ENCODE measurements around the gene RAB27A. TPM values are rescaled to one million over a fixed set of nuclear protein-coding genes. Genes with fewer than 3 reads are reported as not detected.
A peak's percentile ranks its signal among the peaks of the same experiment; 100 is the strongest.

The RAB27A gene
- total and polyA plus RNA-seq, 9 of the 15 experiments (the other 6 are each of a cell fraction or from before 2014, with no cell fraction given): 31.5 to 171 (median 80.4) TPM

- no peak for ATAC-seq
- ChIA-PET POLR2A (interaction anchor here (1.1 to 2.2 kb wide), 5 partner anchors 11 to 244 kb away, joined by 3 to 24 read pairs (median 5); partner anchors contain the start of gene PIERCE2), CTCF (ENCODE audit: low intra/inter-chr PET ratio) (interaction anchor here (1.2 kb wide), 1 partner anchor 97 kb away, joined by 5 read pairs; no protein-coding TSS in a partner anchor)
- WGBS (ENCODE audit: insufficient coverage, low coverage, missing lambda C conversion rate): 0% methylated on average over 9 of the region's 9 CpGs
- H4K20me1 ChIP-seq (replicated peaks; ENCODE audit: control insufficient read depth, insufficient read depth, low read length): peaks cover 30% of the 10 kb centered on the region; the same call in 1 of the 2 replicates
- TF ChIP-seq CHD1 (IDR thresholded peaks at IDR 0.05; ENCODE audit: low read length): peak; percentile 29
- no peak for TF ChIP-seq PHF21A (IDR thresholded peaks at IDR 0.05; ENCODE audit: borderline replicate concordance, low read depth)
- peak; percentile 66; the same call in 1 of the 2 replicates for TF ChIP-seq SPI1 (IDR thresholded peaks at IDR 0.05; ENCODE audit: borderline replicate concordance, low read depth, low read length)
- no peaks in the 10 kb centered on the region for H3K9me1 ChIP-seq (ENCODE audit: control insufficient read depth, insufficient read depth, low read length)
- peak overlapping the region; percentile 90 for H3K4me3 ChIP-seq
- no peaks in the 10 kb centered on the region for H3K27me3 ChIP-seq (ENCODE audit: control insufficient read depth in 2 of 2, insufficient read depth in 2 of 2, low read length in 2 of 2)
- peak overlapping the region; percentile 94 for H3K27ac ChIP-seq (ENCODE audit: extremely low read depth, low read depth, low read length)
- peaks cover 13% of the 10 kb centered on the region for H3K9me3 ChIP-seq (replicated peaks; ENCODE audit: control insufficient read depth, insufficient read depth, low read depth, low read length)
- H3K4me2 ChIP-seq (ENCODE audit: insufficient read depth, low read length): peak overlapping the region; percentile 91
- intact Hi-C loops (cut with micrococcal nuclease): loop anchor here (5.0 kb wide), 2 partner anchors 91 to 241 kb away; partner anchors contain the start of gene RAB27A
- peak overlapping the region; percentile 93 for H2AFZ ChIP-seq (ENCODE audit: low read depth, low read length)
- peak in 1 of 4 experiments; percentile 25 for DNase-seq (ENCODE audit: extremely low read depth in 1 of 4, low spot score in 3 of 4)
- H3K79me2 ChIP-seq (ENCODE audit: control insufficient read depth, insufficient read depth, low read length): peaks cover 60% of the 10 kb centered on the region
- peak overlapping the region; percentile 99 for H3K9ac ChIP-seq (ENCODE audit: insufficient read depth in 1 of 2, low read depth in 2 of 2, low read length in 2 of 2)
- peaks cover 45% of the 10 kb centered on the region for H3K36me3 ChIP-seq (ENCODE audit: control insufficient read depth, insufficient read depth, low read length)
- H3K4me1 ChIP-seq (replicated peaks in 1 of 2; ENCODE audit: control insufficient read depth in 2 of 2, insufficient read depth in 2 of 2, low read length in 2 of 2): peaks cover 3 to 20% of the 10 kb centered on the region in 2 experiments; a peak in 3 of 5 replicates
- no peak for FAIRE-seq
- no TSS peak for BruUV-seq (replicated peaks)
- in situ Hi-C loops (cut with MboI): no loop called here
These were observed 93.6 kb downstream of the RAB27A start for GRCh38 chr15:55195996-55196395.

GRCh38 chr15:55194256-55194655 lies 95.4 kb downstream of the RAB27A start:
- intact Hi-C loops (cut with micrococcal nuclease): no loop called here
- H2AFZ ChIP-seq (ENCODE audit: low read depth, low read length): no peak overlapping the region

More at GRCh38 chr15:55194256-55194655, 95.4 kb downstream of the RAB27A start:
- no peak for DNase-seq (ENCODE audit: extremely low read depth in 1 of 4, low spot score in 3 of 4)
- no peak for ATAC-seq
- H3K9me3 ChIP-seq (replicated peaks; ENCODE audit: control insufficient read depth, insufficient read depth, low read depth, low read length): peaks cover 9% of the 10 kb centered on the region
- no peak for FAIRE-seq
- ChIA-PET POLR2A (interaction anchor here (0.8 to 1.0 kb wide), 2 partner anchors 14 to 15 kb away, joined by 3 to 5 read pairs; no protein-coding TSS in a partner anchor), CTCF (ENCODE audit: low intra/inter-chr PET ratio) (interaction anchor here (0.8 kb wide), 1 partner anchor 214 kb away, joined by 3 read pairs; the partner anchor contains the start of gene CCPG1)
- peak overlapping the region in 1 of 2 experiments; percentile 99; a peak in 2 of 4 replicates for H3K9ac ChIP-seq (ENCODE audit: insufficient read depth in 1 of 2, low read depth in 2 of 2, low read length in 2 of 2)
- peaks cover 62% of the 10 kb centered on the region for H3K36me3 ChIP-seq (ENCODE audit: control insufficient read depth, insufficient read depth, low read length)
- in situ Hi-C loops (cut with MboI): no loop called here
- peak overlapping the region; percentile 91 for H3K4me2 ChIP-seq (ENCODE audit: insufficient read depth, low read length)
- peaks cover 75% of the 10 kb centered on the region for H3K79me2 ChIP-seq (ENCODE audit: control insufficient read depth, insufficient read depth, low read length)
- H3K27ac ChIP-seq (ENCODE audit: extremely low read depth, low read depth, low read length): no peak overlapping the region
- no peaks in the 10 kb centered on the region for H3K9me1 ChIP-seq (ENCODE audit: control insufficient read depth, insufficient read depth, low read length)
- peak overlapping the region; percentile 90 for H3K4me3 ChIP-seq
- H3K27me3 ChIP-seq (ENCODE audit: control insufficient read depth in 2 of 2, insufficient read depth in 2 of 2, low read length in 2 of 2): no peaks in the 10 kb centered on the region
- H4K20me1 ChIP-seq (replicated peaks; ENCODE audit: control insufficient read depth, insufficient read depth, low read length): peaks cover 30% of the 10 kb centered on the region; the same call in 1 of the 2 replicates
- no peak for TF ChIP-seq CAMTA2 (CRISPR knock-in tag; conservative IDR thresholded peaks at IDR 0.05)
- no peak for TF ChIP-seq SAFB2 (IDR thresholded peaks at IDR 0.05; ENCODE audit: borderline replicate concordance, low read depth, low read length, severe bottlenecking)
- peak; percentile 21; the same call in 1 of the 2 replicates for TF ChIP-seq SPI1 (IDR thresholded peaks at IDR 0.05; ENCODE audit: borderline replicate concordance, low read depth, low read length)
- TF ChIP-seq FOXA3 (CRISPR knock-in tag; conservative IDR thresholded peaks at IDR 0.05 in 1 of 2, IDR thresholded peaks at IDR 0.05 in 1 of 2): peak in 1 of 2 experiments; percentile 25; a peak in 1 of 4 replicates
- no peak for TF ChIP-seq ZNF583 (CRISPR knock-in tag; IDR thresholded peaks at IDR 0.05)
- TF ChIP-seq RBFOX2 (IDR thresholded peaks at IDR 0.05; ENCODE audit: low read depth, low read length): 0 out of 2 replicates have a peak, but pooled peaks have one; percentile 5
- BruUV-seq (replicated peaks): no TSS peak
- H3K4me1 ChIP-seq (replicated peaks in 1 of 2; ENCODE audit: control insufficient read depth in 2 of 2, insufficient read depth in 2 of 2, low read length in 2 of 2): peaks cover 3 to 20% of the 10 kb centered on the region in 2 experiments; a peak in 3 of 5 replicates
